GM18873 (cell line): ENCODE measurements around the gene LMX1B.
"Not testable (repeated sequence)": the region's sequence is repeated elsewhere in the genome, so short reads cannot be mapped to it uniquely, and the experiment has no call there.

Source experiments
- ATAC-seq: cut with Tn5 transposase; IDR thresholded peaks from one replicate; pipeline ENCODE4 v1.9.1; 2021; ENCODE audit warnings: mild to moderate bottlenecking, moderate library complexity, moderate number of reproducible peaks; ENCODE audit not compliant: unreplicated experiment, low FRiP score

LMX1B gene

GRCh38 chr9:126704892-126705766, 91.4 kb downstream of the LMX1B start:
- ATAC-seq: no peak

- no peak for ATAC-seq
Measured at GRCh38 chr9:126705767-126706697, 92.3 kb downstream of the LMX1B start.

GRCh38 chr9:126706698-126707053, 92.9 kb downstream of the LMX1B start:
- ATAC-seq: no peak

- ATAC-seq: no peak
Measured at GRCh38 chr9:126707083-126707482, 93.4 kb downstream of the LMX1B start.

GRCh38 chr9:126707712-126708111, 94.0 kb downstream of the LMX1B start:
- not testable (repeated sequence) for ATAC-seq

- no peak for ATAC-seq
Measured at GRCh38 chr9:126708178-126708577, 94.5 kb downstream of the LMX1B start.

- ATAC-seq: no peak
Measured at GRCh38 chr9:126709241-126709640, 95.5 kb downstream of the LMX1B start.

GRCh38 chr9:126715382-126715781, 101.7 kb downstream of the LMX1B start:
- no peak for ATAC-seq

GRCh38 chr9:126717441-126717840, 103.7 kb downstream of the LMX1B start:
- ATAC-seq: not testable (repeated sequence)

- no peak for ATAC-seq
Measured at GRCh38 chr9:126719618-126720031, 105.9 kb downstream of the LMX1B start.

- ATAC-seq: no peak
Measured at GRCh38 chr9:126720036-126720435, 106.3 kb downstream of the LMX1B start.

GRCh38 chr9:126720661-126721563, 107.2 kb downstream of the LMX1B start:
- ATAC-seq: no peak

- no peak for ATAC-seq
Measured at GRCh38 chr9:126721564-126721981, 107.8 kb downstream of the LMX1B start.

- ATAC-seq: peak; percentile 46
Measured at GRCh38 chr9:126722252-126722921, 108.7 kb downstream of the LMX1B start.

- ATAC-seq: peak; percentile 8
Measured at GRCh38 chr9:126722922-126723806, 109.4 kb downstream of the LMX1B start.

- no peak for ATAC-seq
Measured at GRCh38 chr9:126723807-126724172, 110.1 kb downstream of the LMX1B start.

- no peak for ATAC-seq
Measured at GRCh38 chr9:126724226-126724625, 110.5 kb downstream of the LMX1B start.

- not testable (repeated sequence) for ATAC-seq
Measured at GRCh38 chr9:126725485-126725884, 111.8 kb downstream of the LMX1B start.

GRCh38 chr9:126728210-126728609, 114.5 kb downstream of the LMX1B start:
- not testable (repeated sequence) for ATAC-seq
